Duodenal mucosa (tissue), 2 donors: Measurements from ENCODE around the gene GAS5.
"Not testable (repeated sequence)": the region's sequence is repeated elsewhere in the genome, so short reads cannot be mapped to it uniquely, and the experiment has no call there.

ENCODE experiments used
- H3K27ac ChIP-seq: one replicate; pipeline ENCODE4 v1.7.0; 2013; ENCODE audit warnings: low read depth, low read length
- H3K27me3 ChIP-seq, 2 donors: one replicate each; pipeline ENCODE4 v1.7.0; 2013; ENCODE audit warnings: low read length in 2 of 2, control low read depth in 1 of 2; ENCODE audit not compliant: insufficient read depth in 2 of 2, control insufficient read depth in 1 of 2
- H3K36me3 ChIP-seq, 2 donors: one replicate each; pipeline ENCODE4 v1.7.0; 2013; ENCODE audit warnings: low read length in 2 of 2, control low read depth in 1 of 2; ENCODE audit not compliant: insufficient read depth in 2 of 2, control insufficient read depth in 1 of 2
- H3K4me1 ChIP-seq, 2 donors: one replicate each; pipeline ENCODE4 v1.7.0; 2013; ENCODE audit warnings: low read length in 2 of 2, control low read depth in 1 of 2; ENCODE audit not compliant: insufficient read depth in 2 of 2, control insufficient read depth in 1 of 2
- H3K4me3 ChIP-seq, 2 donors: one replicate each; pipeline ENCODE4 v1.7.0; 2013; ENCODE audit warnings: low read length in 2 of 2, low read depth in 1 of 2
- H3K9ac ChIP-seq, 2 donors: one replicate each; pipeline ENCODE4 v1.7.0; 2013; ENCODE audit warnings: low read length in 2 of 2, low read depth in 1 of 2
- H3K9me3 ChIP-seq, 2 donors: one replicate each; pipeline ENCODE4 v1.7.0; 2013; ENCODE audit warnings: low read length in 2 of 2, control low read depth in 1 of 2; ENCODE audit not compliant: control insufficient read depth in 1 of 2

GAS5 gene

GRCh38 chr1:173893611-173894010 lies 25.8 kb upstream of the GAS5 start:
- Histone ChIP-seq H3K9ac (no peak overlapping the region), H3K27me3 (no peaks in the 10 kb centered on the region), H3K4me3 (no peak overlapping the region), H3K4me1 (no peaks in the 10 kb centered on the region), H3K27ac (no peak overlapping the region), H3K9me3 (no peaks in the 10 kb centered on the region), H3K36me3 (no peaks in the 10 kb centered on the region)

GRCh38 chr1:173889885-173890284 lies 22.1 kb upstream of the GAS5 start:
- H3K27ac ChIP-seq = no peak overlapping the region
- H3K4me1 ChIP-seq = no peaks in the 10 kb centered on the region
- no peak overlapping the region for H3K9ac ChIP-seq

GRCh38 chr1:173888749-173889148 lies 21.0 kb upstream of the GAS5 start:
- Histone ChIP-seq H3K27ac (no peak overlapping the region), H3K9me3 (no peaks in the 10 kb centered on the region), H3K27me3 (no peaks in the 10 kb centered on the region), H3K36me3 (peaks cover 8 to 12% of the 10 kb centered on the region in 2 donors), H3K4me1 (no peaks in the 10 kb centered on the region), H3K4me3 (no peak overlapping the region), H3K9ac (no peak overlapping the region)

More at GRCh38 chr1:173889885-173890284, 22.1 kb upstream of the GAS5 start:
- no peaks in the 10 kb centered on the region for H3K27me3 ChIP-seq
- no peak overlapping the region for H3K4me3 ChIP-seq
- no peaks in the 10 kb centered on the region for H3K9me3 ChIP-seq
- peaks cover 8 to 12% of the 10 kb centered on the region in 2 donors for H3K36me3 ChIP-seq

GRCh38 chr1:173887627-173888026 lies 19.8 kb upstream of the GAS5 start:
- H3K36me3 ChIP-seq = peaks cover 8 to 12% of the 10 kb centered on the region in 2 donors
- H3K9ac ChIP-seq = no peak overlapping the region
- no peak overlapping the region for H3K27ac ChIP-seq
- H3K27me3 ChIP-seq = no peaks in the 10 kb centered on the region
- no peak overlapping the region for H3K4me3 ChIP-seq
- no peaks in the 10 kb centered on the region for H3K4me1 ChIP-seq
- H3K9me3 ChIP-seq = no peaks in the 10 kb centered on the region

GRCh38 chr1:173886746-173887611 lies 19.2 kb upstream of the GAS5 start:
- Histone ChIP-seq H3K4me1 (no peaks in the 10 kb centered on the region), H3K9me3 (no peaks in the 10 kb centered on the region), H3K9ac (no peak overlapping the region), H3K27me3 (no peaks in the 10 kb centered on the region), H3K4me3 (no peak overlapping the region), H3K36me3 (peaks cover 8 to 12% of the 10 kb centered on the region in 2 donors), H3K27ac (no peak overlapping the region)

GRCh38 chr1:173884701-173885100 lies 16.9 kb upstream of the GAS5 start:
- no peak overlapping the region for H3K9ac ChIP-seq
- no peak overlapping the region for H3K4me3 ChIP-seq
- H3K36me3 ChIP-seq = peaks cover 8 to 12% of the 10 kb centered on the region in 2 donors
- no peaks in the 10 kb centered on the region for H3K4me1 ChIP-seq
- H3K27ac ChIP-seq = no peak overlapping the region
- no peaks in the 10 kb centered on the region for H3K27me3 ChIP-seq
- no peaks in the 10 kb centered on the region for H3K9me3 ChIP-seq

- H3K9me3 ChIP-seq, H3K36me3 ChIP-seq, H3K27me3 ChIP-seq, H3K27ac ChIP-seq, H3K9ac ChIP-seq, H3K4me1 ChIP-seq, H3K4me3 ChIP-seq: not testable (repeated sequence)
Measured at GRCh38 chr1:173881117-173881516, 13.3 kb upstream of the GAS5 start.

GRCh38 chr1:173878251-173878650 lies 10.5 kb upstream of the GAS5 start:
- Histone ChIP-seq H3K27me3 (no peaks in the 10 kb centered on the region), H3K27ac (no peak overlapping the region), H3K4me3 (no peak overlapping the region), H3K9ac (no peak overlapping the region), H3K4me1 (no peaks in the 10 kb centered on the region), H3K36me3 (peaks cover 0 to 3% of the 10 kb centered on the region in 2 donors), H3K9me3 (no peaks in the 10 kb centered on the region)

GRCh38 chr1:173876732-173877131 lies 8.9 kb upstream of the GAS5 start:
- no peak overlapping the region for H3K4me3 ChIP-seq
- H3K36me3 ChIP-seq = peaks cover 0 to 3% of the 10 kb centered on the region in 2 donors
- no peaks in the 10 kb centered on the region for H3K9me3 ChIP-seq
- H3K4me1 ChIP-seq = no peaks in the 10 kb centered on the region
- no peaks in the 10 kb centered on the region for H3K27me3 ChIP-seq
- no peak overlapping the region for H3K9ac ChIP-seq
- no peak overlapping the region for H3K27ac ChIP-seq

- Histone ChIP-seq H3K9me3 (no peaks in the 10 kb centered on the region), H3K4me3 (no peak overlapping the region), H3K9ac (no peak overlapping the region), H3K27me3 (no peaks in the 10 kb centered on the region), H3K4me1 (peaks cover 20 to 27% of the 10 kb centered on the region in 2 donors), H3K27ac (no peak overlapping the region), H3K36me3 (peaks cover 1 to 7% of the 10 kb centered on the region in 2 donors)
Measured at GRCh38 chr1:173871500-173871899, 3.7 kb upstream of the GAS5 start.
